ENCODE measurements around the gene FAM209B.
A peak's percentile ranks its signal among the peaks of the same experiment; 100 is the strongest.
"Not testable (repeated sequence)": the region's sequence is repeated elsewhere in the genome, so short reads cannot be mapped to it uniquely, and the experiment has no call there.

FAM209B gene, protein sequence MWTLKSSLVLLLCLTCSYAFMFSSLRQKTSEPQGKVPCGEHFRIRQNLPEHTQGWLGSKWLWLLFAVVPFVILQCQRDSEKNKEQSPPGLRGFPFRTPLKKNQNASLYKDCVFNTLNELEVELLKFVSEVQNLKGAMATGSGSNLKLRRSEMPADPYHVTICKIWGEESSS

DNA sequence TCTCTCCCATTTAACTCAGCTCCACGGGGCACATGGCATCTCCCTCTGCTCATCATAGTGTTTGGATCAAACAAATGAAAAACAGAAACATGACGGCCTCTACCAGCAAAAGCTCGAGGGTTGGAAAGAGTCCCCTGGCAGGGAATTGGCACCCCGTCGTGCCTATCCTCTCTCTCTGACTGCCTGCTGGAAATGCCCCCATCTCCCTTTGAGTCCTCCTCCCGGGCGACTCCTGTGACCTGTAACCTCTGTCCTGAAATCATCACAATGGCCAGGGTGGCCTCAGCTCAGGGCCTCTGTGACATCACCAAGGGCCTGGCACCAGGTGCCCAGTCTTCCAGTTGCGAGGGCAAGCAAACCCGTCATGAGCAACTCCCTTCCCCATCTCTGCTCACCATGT lies at the start of gene FAM209B:
TSS of gene FAM209B (plus strand) at position 301 of the 400 bp plus-strand sequence. CDS start at position 397, 96 bp downstream.
- DNase-seq (ENCODE audit: low spot score): not testable (repeated sequence)

DNA sequence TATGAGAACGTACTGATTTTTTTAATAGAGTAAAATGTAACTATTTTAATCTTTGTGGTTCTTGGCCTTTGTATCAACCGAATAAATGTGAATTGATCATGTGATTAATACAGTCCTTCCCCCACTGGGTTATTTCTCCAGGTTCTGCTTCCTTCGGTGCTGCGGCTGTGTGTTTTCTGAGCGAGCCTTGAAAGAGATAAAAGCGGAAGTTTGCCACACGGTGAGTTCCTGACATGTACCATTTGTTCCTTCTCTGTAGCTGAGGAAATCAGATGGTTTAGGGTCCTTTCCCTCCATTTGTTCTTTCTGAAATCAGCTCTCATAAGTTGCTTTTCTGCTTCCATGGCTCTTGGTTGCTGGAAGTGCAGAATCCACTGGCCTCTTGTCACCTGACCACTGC lies 49.1 kb upstream of the FAM209B start:
- DNase-seq (ENCODE audit: low spot score): no peak

DNA sequence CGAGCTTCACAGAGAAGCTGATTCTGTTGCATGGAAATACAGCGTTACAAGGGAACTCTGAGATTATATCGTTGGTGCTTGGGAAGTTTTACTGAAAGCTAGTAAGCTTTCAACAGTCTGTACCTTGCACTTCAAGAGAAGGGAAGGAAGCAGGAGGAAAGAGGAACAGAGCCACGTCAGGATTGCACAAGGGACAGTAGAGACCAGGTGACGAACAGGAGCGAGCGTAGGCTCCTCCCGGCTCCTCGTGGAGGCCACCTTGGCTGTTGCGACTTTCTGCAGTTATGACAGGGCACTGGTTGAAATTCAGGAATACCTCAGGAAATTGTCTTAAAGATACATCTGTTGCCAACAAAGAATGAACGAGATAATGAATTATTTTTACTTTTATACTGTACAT lies 45.8 kb upstream of the FAM209B start:
- no peak for DNase-seq (ENCODE audit: low spot score)

DNA sequence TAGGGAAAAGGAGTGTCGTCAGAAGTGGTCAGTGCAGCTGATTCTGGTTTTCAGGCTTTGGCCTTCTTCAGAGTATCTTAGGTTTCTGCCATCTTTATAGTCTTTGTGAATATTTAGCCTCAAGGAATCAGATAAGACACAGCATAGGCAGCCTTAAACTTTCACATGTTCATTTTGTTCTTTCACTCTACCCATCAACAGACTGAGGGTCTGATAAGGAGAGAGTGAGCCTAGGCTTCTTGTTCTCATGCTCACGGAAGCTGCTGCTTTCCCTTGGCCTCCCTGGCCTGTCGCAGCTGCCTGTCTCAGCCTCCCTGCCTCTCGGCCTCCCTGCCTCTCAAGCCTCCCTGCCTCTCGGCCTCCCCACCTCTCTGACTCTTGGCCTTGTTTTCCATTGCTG lies 44.5 kb upstream of the FAM209B start:
- no peak for DNase-seq (ENCODE audit: low spot score)

DNA sequence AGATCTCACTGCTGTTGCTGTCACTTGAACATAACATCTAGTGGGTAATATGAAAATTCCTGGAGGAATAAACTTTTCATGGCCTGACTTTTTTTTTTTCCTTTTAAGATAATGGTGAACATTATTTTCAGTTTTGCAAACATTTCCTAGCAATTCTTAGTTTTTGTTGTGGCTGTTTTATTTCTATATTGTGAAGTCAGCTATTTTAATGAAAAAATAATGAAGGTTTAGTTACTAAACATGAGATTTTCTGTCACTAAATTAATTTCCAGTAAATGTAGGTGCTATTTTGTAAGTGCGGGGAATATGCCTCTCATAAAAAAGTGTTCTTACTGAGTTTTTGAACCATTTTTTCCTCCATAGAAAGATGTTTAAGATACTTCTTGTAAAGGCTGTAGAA lies 31.9 kb upstream of the FAM209B start:
- no peak for DNase-seq (ENCODE audit: low spot score)

DNA sequence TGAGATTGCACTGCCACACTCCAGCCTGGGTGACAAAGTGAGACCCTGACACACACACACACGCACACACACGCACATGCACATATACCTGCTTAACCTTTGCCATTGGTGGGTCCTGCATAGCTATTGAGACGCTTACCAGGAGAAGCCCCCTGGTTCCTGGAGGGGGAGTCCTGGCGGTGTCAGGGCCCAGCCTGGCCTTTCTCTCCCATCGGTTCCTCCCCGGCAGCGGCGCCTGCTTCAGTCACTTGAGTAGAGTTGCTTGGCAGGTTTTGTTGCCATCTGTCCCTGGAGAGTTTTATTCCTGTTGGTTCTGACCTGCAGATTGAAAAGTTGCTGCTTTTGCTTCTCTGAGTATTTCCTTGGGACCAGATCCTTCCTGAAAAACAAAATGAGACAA lies 29.1 kb upstream of the FAM209B start:
- DNase-seq (ENCODE audit: low spot score): no peak

DNA sequence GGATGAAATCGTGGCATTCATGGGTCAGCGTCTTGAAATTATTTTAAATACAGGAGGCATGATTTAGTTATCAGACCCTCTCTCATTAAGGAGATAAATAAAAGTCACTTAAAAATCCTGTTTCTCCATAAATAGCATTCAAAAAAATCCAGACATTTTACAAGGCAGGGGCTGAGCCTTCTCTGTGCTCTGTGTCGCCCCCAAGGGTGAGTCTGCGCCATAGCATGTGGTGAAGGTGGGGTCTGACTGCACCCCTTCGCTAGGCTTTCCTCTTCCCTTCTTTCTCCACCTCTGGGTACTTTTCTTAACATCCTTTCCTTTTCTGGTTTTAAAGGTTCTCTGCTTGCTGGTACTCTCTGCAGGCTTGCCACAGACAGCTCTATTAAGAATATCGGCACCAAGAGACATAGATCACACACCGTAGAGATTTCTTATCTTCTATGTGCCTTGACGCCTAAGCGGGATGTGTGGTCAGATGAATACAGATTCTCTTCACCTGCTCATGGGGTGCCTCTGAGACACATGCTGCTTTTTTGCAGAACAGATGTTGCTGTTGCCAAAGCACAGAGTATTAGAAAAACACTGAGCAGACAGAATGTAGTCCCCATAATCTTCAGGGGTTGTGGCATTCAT lies 28.6 kb upstream of the FAM209B start:
- DNase-seq (ENCODE audit: low spot score): peak; percentile 10

DNA sequence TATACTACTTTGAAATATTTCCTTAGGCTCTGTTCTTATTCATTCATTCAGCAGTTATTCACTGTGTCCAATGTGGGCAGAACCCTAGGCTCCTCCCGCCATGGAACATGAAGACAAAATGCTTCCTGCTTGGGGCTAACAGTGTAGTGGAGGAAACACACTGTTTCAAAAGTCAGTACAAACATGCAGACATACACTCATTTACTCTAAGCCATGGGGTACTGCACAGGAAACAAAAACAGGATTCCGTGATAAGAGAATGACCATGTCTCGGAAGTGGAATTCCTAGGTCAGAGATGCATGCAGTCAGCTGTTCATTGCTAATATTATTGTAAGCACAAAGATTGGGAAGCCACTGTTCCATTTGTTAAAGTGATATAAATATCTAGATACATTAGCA lies 26.9 kb upstream of the FAM209B start:
- DNase-seq (ENCODE audit: low spot score): no peak

DNA sequence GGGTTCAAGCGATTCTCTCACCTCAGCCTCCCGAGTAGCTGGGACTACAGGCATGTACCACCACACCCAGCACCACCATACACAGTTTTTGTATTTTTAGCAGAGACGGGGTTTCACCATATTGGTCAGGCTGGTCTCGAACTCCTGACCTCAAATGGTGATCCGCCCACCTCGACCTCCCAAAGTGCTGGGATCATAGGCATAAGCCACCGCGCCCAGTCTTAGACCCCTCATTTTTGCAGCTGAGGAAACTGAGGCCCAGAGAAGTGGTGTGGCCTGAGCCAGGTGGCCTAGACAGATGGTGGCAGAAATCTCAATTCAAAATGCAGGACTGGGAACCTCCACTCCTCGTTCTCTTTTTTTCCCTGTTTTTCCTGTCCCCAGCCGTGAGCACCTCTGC lies 21.1 kb upstream of the FAM209B start:
- no peak for DNase-seq (ENCODE audit: low spot score)

DNA sequence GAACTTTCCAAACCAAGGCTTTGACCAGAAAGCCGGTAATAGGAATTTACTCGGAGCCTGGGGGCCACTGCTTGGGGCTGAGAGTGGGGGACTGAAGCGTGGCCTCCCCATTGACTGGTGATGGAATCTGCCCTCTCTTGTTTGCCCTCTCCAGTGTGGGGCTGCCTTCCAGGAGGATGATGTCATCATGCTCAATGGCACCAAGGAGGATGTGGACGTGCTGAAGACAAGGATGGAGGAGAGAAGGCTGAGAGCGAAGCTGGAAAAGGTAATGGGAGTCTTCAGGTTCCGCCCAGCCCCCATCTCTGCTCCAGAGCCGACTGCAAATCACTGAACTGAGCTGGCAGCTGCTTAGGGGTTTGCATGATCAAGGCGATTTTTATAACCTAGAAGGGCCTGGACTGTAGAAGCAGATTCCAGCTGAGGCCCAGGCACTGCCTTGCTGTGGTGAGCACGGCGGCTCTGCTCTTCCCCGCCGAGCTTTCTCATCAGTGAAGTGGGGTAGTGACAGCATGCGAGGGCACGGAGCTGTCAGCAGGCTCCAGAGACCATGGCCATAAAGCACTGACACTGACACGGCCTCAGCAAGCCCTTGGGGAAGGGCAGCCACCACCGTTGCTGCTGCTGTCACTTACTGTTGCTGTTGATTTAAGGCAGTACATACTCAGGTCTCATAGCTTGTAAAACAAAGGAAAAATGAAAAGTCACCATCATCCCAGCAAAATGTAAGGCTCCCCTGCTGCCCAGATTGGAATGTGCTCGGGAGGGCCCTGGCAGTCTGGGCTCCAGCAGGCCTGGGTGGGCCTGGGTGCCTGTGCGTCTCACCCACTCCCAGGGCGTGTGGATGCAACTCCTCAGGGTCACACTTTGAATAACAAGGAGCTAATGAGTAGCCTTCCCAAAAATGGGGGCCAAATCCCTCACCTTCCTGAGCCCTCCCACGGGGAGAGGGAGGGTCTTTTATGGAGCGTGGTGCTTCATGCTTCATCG lies 19.6 kb upstream of the FAM209B start:
- DNase-seq (ENCODE audit: low spot score): no peak

DNA sequence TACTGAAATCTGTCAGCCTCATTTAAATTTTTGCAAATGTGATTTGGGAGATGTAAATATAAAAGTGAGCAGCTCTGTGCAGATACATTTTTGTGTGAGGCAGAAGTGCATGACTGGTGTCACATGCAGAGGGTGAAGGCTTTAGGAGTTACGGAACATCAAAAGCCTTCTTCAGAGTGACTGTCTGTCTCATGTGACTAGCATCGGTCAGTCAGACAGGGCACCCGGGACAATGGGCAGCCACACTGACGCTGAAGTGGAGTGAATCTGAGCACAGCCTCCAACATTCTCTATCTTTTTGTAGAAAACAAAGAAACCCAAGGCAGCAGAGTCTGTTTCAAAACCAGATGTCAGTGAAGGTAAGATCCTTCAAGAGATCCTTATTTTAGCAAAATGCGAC lies 16.4 kb upstream of the FAM209B start:
- no peak for DNase-seq (ENCODE audit: low spot score)

DNA sequence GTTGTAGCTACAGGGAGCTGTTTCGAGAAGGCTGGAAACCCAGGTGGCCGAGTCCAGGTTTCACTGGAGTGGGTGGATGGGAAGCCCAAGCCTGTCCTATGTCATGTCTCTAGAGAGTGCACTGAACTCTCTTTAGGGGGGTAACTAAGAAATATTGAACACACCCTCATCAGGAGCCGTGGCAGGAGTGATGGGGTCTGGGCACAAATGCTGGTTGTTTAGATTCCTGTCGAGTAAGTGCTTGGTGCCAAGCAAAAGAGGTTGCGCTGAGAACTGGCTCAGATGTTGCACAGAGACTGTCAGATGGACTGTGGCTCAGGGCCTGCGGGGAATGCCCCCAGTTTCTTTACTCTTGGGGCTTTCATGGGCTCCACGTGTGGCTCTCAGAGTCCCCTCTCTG lies 15.8 kb upstream of the FAM209B start:
- no peak for DNase-seq (ENCODE audit: low spot score)

DNA sequence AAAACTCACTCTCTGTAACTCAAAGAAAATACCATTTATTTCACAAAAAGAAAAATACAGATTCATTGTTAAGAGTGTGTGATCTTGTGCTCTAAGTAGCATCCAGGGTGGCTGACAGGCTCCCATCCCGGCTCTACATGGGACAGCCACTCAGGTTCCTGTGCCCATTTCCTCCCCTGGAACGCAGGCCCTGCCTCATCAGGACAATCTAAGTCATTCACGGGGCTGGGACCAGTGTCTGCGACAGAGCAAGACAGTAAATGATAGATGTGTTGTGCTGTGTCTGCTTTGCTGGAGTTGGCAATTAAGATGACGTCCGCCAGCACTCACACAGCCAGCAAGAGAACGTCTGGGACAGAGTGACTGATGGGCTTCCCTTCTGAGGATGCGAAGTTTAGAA lies 15.4 kb upstream of the FAM209B start:
- no peak for DNase-seq (ENCODE audit: low spot score)

DNA sequence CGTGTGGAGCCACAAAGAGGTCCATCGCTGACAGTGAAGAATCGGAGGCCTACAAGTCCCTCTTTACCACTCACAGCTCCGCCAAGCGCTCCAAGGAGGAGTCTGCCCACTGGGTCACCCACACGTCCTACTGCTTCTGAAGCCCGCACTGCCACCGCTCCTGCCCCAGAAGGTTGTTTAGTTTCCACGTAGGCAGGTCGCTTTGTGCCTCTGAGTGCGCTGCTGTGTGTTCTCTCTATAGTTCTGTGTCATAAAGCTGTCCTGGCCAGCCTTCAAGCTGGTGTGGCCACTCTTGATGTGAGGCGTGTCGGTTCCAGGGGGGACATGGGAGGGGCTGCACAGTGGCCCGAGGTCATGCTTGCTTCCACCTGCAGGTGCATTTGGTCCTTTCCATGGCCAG lies 14.9 kb upstream of the FAM209B start:
- no peak for DNase-seq (ENCODE audit: low spot score)

DNA sequence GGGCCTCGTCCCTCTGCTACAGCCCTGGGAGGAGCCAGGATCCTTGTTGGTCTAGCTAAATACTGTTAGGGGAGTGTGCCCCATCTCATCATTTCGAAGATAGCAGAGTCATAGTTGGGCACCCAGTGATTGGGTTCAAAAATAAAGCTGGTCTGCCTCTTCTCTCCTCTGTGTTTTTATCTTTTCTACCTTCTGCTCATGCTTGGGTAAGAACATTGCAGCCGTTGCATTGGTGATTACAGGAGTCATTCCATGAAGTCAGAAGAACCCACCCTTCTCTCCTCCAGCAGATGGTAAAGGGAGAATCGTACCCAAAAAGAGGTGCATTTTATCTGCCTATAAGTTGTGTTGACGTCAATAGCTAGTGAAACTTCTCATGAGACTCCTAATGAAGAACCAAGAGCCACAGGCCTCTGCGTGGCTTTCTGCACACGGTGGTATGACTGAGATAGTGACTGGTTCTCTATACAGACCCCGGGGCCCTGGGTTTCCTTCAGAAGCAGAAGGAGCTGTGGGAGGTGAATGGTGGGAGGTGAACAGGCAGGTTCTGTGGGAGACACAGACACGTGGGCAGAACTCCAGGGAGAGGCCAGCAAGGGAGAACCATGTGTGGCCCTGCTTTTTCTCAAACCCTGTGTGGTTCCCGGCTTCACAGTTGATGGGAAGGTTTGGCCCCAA lies 14.2 kb upstream of the FAM209B start:
- no peak for DNase-seq (ENCODE audit: low spot score)

DNA sequence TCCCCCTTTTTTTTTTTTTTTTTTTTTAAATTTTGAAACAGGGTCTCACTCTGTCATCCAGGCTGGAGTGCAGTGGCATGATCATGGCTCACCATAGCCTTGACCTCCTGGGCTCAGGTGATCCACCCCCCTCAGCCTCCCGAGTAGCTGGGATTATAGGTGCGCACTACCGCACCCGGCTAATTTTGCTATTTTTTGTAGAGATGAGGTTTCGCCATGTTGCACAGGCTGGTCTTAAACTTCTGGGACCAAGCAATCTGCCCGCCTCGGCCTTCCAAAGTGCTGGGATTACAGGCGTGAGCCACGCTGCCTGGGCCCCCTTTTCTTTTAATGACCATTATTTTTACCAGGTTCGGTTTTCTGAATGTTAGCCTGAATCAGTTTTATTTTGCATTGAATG lies 13.5 kb upstream of the FAM209B start:
- DNase-seq (ENCODE audit: low spot score): no peak

DNA sequence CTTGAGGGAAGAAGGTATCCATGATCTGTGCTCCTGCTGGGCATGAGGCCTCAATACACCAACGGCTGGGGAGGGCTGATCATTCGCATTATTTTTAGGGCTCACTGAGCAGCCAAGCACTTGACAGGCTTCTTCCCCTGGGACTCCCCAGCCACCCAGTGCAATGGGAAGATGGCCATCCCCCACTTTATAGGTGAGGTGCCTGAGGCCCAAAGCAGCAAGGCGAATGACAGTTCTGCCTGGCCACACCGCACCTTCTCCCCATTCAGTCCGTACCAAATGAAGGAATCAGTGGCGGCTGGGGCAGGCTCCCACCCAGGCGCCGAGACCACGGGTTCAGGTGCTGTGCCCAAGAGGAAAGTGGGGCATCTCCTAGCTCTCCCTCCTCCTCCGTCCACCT lies 12.9 kb upstream of the FAM209B start:
- no peak for DNase-seq (ENCODE audit: low spot score)

DNA sequence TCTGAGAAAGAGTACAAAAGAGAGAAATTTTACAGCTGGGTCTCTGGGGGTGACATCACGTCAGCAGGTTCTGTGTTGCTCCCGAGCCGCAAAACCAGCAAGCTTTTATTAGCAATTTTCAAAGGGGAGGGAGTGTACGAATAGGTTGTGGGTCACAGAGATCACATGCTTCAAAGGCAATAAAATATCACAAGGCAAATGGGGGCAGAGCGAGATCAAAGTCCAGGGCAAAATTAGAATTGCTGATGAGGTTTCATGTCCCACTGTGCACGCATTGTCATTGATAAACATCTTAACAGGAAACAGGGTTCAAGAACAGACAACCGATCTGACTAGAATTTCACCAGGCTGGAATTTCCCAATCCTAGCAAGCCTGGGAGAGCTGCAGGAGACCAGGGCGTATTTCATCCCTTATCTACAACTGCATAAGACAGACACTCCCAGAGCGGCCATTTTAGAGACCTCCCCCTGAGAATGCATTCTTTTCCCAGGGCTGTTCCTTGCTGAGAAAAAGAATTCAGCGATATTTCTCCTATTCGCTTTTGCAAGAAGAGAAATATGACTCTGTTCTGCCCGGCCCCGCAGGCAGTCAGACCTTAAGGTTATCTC lies 12.2 kb upstream of the FAM209B start:
- not testable (repeated sequence) for DNase-seq (ENCODE audit: low spot score)

DNA sequence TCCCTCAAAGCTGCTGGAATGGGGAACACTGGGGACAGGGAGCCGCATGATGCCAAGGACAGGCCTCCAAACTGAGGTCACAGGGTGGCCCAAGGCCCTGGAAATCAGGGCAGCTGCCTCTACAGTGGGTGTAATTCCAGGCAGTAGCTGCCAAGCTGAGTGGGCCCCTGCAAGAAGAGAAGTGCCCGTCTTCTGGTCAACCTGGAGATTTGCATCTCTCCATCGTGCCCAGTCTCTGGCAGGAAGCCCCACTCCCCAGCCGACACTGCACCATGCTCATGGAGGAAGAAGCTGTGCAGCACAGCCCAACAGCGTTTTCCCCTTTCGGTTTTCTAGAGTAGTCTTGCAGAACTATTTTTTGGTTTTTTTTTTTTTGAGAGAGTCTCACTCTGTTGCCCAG lies 10.7 kb upstream of the FAM209B start:
- DNase-seq (ENCODE audit: low spot score): no peak

DNA sequence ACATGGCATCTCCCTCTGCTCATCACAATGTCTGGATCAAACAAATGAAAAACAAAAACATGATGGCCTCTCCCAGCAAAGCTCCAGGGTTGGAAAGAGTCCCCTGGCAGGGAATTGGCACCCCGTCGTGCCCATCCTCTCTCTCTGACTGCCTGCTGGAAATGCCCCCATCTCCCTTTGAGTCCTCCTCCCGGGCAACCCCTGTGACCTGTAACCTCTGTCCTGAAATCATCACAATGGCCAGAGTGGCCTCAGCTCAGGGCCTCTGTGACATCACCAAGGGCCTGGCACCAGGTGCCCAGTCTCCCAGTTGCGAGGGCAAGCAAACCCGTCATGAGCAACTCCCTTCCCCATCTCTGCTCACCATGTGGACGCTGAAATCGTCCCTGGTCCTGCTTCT lies 8.6 kb upstream of the FAM209B start, which contains the start of gene FAM209A:
TSS of gene FAM209A (plus strand) at position 301 of the 400 bp plus-strand sequence. CDS start at position 366, 65 bp downstream.
- DNase-seq (ENCODE audit: low spot score): not testable (repeated sequence)

DNA sequence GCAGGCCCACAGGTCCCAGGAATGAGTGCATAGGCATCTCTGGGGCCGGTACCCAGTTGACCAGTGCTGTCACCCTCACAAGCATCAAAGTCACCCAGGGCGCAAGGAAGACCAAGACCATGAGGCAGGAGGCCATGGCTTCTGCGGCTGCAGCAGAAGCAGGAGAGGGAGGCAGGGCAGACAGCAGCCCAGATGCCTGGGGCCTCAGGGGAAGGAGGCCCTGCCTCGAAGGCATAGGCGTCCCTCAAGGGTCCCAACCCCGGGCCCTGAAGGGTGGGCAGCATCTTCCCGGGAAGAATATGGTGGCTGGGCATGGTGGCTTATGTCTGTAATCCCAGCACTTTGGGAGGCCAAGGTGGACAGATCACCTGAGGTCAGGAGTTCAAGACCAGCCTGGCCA lies 5.5 kb upstream of the FAM209B start:
- no peak for DNase-seq (ENCODE audit: low spot score)

DNA sequence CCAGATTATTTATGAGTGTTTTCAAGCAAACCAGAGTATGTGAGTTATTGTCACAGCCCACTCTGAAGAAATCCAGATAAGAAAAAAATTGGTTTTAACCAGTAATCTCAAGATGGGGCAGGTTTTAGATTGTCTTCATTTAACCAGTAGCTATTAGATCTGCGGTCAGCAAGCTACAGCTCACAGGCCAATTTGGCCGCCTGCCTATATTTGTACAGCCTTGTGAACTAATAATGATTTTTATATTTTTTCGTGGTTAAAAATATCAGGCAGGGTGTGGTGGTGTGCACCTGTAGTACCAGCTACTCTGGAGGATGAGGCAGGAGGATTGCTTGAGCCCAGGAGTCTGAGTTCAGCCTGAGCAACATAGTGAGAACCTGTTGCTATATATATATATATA lies 5.0 kb downstream of the FAM209B start:
- no peak for DNase-seq (ENCODE audit: low spot score)
